Forelimb muscle (tissue), 1 donor: Measurements from ENCODE around the gene ZIC2. TPM values are rescaled to one million over a fixed set of nuclear protein-coding genes. Genes with fewer than 3 reads are reported as not detected.

ENCODE experiments used
- DNase-seq: peaks from one replicate; pipeline ENCODE4 v3.0.0-alpha.2; 2013; ENCODE audit warnings: low read depth
- polyA plus RNA-seq: library from polyadenylated mRNA; unstranded; fragments of 120-200 nt; gene quantifications from one replicate; pipeline ENCODE4 v1.2.1, GENCODE V29; 2013; ENCODE audit not compliant: insufficient read length

The ZIC2 gene
- polyA plus RNA-seq, 1 donor, result not detected

DNA sequence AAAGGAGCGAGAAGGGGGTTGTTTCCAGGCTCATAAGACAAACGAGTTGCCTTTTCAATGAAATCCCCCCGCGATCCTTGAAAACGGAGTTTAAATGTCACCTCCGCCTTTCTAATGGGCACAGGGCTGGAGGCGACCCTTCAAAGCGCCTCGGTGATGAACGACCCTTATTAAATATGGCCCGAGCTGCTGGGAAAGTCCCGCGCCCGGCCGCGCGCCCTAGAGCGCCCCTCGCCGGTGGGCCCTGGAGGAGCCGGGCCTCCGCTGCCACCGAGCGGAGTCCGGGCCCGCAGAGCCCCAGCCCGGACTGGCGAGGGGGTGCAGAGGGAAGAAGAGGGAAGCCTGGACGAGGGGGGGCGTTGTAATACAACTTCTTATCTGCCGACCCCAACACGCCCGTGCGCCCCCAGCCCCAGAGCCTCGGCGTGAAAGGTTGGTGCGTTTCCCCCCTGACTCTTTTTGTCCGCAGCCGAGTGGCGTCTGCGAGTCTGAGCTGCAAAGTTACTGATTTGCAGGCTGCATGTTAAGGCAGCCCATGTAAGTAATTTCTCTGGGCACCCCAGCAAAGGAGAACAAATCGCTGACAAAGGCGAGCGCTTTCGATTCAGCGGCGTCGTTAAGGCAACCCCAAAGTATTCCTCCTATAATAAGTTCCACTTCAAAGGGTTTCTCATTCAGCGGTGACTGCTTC, 21.9 kb upstream of the ZIC2 start:
- no peak for DNase-seq

DNA sequence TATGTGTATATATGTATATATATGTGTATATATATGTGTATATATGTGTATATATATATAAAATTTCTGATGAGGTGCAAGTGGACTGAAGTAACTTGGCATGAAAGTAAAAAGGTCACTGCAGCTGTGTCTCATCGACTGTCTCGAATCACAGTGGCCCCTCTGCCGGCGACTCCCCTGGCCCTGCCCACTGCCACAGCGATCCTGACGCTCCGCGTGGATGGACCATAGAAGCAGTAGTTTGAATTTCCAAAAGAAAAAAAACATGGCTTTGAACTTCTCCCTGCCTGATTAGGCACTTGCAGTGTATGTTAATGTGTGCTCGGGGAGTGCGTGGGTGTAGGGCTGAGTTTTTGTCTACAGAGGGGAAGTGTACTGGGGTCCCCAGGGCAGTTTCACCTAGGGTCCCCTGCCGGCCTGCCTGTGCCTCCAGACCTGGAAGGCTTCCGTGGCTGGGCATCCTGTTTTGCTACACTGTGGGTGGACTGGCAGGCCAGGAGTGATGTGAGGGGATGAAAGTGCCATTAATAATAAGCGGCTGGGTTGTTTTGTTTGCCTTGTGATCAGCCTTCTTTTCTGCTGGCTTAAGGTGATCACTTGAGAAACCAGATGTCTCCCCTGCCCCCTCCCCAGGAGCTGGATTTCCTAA, 20.8 kb upstream of the ZIC2 start:
- DNase-seq, result no peak

DNA sequence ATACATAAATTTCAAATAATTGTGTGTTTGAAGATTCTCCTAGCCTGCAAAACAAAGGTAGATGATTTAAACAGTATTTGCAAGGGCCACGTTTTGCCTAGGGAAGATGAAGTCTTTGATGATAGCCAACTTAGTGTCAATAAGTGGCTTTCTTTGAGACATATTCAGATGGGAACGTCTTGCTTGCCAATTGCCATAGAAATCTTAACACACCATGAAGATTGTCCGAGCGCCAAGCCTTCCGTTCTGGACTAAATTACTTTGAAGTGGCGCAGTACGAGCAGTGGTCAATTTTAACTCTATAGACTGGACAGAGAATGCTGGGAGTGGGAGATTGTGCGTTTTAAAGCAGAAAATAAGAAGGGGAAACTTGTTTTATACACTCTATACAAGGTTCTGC, 19.9 kb upstream of the ZIC2 start:
- DNase-seq, result no peak

DNA sequence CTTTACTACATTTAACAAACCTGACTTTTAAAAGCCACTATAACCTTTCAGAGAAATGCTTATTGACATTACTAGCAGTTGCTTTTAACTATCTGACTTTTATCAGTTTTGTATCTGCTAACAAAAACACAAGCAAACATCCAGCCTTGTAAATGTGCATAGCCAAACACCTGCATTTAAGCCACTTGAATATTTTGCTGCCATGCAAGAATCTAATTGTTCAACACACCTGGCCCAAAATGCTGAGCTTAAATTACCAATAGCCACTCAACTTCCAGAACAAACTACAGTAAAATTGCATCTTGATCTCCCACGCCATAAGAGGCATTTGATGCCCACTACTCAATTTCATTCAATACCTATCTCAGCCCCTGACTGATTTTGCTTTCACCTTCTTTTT, 19.3 kb upstream of the ZIC2 start:
- DNase-seq, result no peak

DNA sequence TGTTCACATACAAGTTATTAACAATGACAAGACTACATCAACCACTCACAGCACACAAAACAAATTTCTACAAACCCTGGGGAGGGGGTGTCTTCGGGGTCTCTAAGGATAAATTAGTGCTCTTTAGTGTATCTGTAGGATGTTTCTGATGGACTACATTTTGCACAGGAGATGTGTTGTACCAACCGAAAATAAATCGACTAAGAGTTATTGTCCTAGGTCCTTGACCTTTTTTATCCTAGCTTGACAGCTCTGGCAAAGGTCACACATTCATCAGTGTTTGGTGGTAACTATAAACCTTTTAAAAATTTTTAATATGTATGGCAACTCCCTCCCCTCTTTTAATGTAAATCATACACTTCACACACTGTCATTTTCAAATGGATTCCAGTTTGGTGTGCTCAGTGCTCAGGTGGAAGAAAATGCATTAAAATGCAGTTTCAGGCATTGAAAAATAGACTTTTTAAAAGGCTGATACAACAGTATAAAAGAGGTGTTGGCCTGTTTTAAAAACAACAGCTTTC, 17.7 kb upstream of the ZIC2 start:
- no peak for DNase-seq

DNA sequence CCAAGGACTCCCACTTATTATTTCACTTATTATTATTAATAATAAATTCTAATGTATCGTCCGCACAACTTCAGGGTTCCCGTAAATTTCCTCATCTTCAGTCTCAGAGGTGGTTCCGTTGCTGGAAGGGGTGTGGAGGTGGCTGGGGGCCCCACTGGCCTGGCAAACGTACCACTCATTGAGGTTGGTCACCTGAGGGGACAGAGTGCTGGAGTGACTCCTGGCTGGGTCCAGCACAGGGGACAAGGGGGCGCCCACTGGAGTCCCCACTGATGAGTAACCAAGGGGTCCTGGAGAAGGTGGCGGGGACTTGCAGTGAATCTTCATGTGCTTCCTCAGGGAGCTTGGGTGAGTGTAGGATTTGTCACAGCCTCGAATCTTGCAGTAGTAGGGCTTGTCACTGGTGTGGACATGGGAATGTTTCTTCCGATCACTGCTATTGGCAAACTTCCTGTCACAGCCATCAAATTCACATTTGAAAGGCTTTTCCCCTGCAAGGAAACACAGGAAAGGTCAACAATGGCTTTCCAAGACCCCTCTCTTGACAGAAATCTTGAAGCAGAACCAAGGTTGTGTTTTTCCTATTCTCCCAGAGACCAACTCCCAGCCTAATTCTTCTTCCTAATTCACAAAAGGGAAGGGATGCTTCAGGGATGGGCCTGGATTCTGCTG, 16.1 kb upstream of the ZIC2 start:
- DNase-seq, result no peak

DNA sequence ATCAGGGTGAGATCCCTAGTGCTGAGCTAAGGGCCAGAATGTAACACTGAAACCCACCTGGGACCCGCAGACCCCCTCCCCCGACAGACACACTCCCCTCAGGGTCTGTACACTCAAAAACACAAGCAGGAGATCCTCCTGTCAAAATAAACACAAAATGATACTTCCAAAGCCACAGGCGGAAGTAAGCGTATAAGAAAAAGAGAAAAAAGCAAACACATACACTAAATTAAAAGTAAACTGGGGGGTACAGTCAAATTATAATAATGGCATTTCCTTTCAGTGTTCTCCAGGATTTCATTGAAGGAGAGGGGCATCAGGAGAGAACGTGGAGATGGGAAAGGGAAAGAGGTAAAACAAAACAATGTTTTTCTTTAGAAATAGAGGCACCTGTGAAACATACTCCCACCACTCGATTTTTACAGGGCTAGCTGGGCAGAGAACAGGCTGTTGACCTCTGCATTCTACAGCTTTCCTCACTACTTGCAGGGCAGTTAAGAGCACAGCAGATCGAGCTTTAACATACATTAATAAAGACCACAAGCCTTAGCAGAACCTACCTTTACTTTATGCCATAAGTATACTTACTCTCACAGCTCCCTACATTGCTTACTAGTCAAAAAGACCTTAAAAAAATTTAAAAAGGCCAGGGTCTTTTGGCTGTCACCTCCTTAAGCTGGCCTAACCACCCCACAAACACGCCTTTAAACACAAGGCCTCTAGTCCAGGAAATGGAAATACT, 15.3 kb upstream of the ZIC2 start:
- DNase-seq, result no peak

DNA sequence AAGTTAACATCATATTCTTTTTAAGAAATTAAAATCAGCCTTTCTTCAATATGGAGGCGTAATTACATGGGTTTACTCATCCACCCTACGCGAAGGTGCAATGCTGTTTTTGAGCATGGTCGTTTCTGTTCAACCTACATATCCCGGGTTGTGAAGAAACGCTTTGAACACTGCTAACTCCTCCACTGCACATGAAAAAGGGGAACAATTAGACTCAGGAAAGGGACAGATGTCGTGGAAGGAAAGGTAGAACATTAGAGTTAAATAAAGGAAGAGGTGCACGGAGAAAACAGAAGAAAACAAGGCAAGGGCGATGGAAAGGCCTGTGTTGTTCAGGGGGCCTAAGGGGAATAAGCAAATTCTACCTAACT, 14.1 kb upstream of the ZIC2 start:
- DNase-seq, result no peak

DNA sequence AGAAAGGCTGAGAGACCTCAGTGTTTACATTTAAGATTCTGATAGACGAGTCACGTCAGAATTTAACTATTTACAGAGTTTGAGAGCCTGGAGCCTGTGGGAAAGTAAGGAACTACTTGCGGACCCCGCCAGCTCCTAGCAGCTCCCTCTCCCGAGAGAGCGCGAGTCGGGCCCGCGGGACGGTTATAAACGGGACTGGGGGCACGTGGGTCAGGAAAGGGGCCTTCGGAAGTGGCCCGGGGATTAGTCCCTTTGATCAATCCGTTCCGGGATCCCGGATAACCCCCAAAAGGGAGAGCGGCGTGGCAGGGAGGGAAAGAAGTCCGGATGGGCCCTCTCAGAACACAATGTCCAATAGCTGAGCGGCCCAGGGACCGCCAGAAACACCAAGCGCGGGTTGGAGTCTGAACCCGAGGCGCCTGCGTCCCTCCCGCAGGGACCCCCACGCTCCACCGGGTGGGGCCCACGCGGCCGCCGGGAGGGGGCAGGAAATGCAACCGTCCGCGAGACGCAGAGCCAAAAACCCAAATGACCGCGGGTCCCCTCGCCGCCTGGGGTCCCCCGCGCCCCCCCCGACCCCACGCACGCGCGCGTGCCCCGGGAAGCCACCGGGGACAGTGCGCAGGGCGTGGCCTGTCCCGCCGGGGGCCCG, 13.6 kb upstream of the ZIC2 start:
- DNase-seq, result no peak

DNA sequence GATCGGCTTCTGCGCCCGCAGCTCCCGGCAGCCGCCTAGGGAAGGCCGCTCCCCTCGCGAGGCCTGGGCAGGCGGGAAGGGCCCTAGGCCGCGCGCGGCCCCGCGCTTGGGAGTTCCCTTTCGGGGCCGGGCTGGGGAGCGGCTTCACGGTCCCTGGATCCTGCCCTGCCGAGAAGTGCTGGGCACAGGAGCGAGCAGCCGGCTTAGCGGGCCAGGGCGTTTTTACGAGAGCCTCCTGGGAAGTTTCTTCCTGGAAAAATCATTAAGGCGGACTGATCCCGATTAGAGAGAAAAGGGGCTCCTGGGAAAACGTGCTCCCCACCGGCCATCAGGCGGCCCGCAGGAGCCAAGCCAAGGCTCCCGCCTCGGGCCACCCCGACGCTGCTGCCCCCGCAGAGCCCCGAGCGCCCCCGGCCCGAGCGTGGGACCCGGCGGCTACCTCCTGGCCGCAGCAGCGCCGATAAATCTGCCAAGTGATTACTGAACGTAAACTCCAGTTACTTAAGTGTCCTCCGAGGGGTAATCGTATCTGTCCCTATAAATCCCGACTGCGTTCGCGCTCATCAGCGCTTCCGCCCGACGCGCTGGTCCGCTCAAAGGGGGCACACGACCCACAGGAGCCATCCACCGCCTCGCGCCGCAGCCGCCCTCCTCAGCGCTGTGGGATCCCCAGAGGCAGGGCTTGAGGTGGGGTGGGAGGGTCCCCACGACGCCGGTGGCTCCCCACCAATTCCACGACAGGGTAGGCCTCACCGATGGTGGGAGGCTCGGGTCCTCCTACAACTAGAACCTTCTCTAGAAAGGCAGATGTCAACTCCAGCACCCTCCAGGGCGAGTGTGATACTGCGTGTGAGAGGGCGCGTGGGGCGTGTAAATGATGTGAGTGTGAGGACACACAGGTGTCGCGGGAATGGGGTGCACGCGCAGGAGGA, 12.8 kb upstream of the ZIC2 start:
- DNase-seq, result no peak

DNA sequence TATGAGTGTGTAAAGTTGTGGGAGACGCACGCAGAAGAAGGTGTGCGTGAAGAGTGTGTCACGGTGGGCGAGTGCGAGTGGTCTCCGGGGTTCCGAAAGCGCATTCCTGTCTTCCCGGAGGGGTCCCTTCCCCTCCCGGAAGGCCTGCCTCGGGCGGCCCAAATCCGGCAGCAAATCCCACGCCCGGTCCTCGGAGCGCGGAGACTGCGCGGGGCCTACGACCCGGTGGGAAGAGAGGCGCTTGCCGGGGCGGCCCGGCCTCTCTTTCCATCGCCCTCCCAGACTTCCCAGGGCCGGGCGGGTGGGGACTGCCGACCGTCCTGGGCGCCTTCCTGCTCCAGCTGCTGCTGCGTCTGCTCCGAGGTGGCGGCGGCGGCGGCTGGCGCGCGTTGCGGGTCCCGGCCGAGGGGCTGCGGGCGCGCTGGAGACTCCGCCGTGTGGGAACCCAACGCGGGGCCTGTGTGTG, 12.1 kb upstream of the ZIC2 start:
- DNase-seq, result no peak

DNA sequence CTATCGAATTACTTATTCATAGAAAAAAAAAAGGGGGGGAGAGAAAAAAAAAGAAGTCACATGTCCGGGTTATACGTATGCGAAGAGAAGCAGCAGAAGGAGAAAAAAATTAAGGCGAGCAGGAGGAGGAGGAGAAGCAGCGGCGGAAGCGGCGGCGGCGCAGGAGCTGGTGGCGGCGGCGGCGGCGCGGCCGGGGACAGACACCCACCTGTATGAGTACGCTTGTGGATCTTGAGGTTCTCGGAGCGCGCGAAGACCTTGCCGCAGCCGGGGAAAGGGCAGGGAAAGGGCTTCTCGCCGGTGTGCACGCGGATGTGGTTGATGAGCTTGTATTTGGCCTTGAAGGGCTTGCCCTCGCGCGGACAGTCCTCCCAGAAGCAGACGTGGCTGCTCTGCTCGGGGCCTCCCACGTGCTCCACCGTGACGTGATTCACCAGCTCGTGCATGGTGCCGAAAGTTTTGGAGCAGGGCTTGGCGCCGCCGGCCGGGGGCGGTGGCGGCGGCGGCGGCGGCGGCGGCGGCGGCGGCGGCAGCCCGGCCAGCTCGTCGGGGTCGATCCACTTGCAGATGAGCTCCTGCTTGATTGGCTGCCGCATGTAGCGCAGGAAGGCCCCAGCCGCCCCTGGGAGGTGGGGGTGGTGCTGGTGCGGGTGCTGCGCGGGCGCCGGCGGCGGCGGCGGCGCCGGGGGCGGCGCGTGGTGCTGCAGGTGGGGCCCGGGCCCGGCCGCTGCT, 11.5 kb upstream of the ZIC2 start:
- DNase-seq, result no peak

DNA sequence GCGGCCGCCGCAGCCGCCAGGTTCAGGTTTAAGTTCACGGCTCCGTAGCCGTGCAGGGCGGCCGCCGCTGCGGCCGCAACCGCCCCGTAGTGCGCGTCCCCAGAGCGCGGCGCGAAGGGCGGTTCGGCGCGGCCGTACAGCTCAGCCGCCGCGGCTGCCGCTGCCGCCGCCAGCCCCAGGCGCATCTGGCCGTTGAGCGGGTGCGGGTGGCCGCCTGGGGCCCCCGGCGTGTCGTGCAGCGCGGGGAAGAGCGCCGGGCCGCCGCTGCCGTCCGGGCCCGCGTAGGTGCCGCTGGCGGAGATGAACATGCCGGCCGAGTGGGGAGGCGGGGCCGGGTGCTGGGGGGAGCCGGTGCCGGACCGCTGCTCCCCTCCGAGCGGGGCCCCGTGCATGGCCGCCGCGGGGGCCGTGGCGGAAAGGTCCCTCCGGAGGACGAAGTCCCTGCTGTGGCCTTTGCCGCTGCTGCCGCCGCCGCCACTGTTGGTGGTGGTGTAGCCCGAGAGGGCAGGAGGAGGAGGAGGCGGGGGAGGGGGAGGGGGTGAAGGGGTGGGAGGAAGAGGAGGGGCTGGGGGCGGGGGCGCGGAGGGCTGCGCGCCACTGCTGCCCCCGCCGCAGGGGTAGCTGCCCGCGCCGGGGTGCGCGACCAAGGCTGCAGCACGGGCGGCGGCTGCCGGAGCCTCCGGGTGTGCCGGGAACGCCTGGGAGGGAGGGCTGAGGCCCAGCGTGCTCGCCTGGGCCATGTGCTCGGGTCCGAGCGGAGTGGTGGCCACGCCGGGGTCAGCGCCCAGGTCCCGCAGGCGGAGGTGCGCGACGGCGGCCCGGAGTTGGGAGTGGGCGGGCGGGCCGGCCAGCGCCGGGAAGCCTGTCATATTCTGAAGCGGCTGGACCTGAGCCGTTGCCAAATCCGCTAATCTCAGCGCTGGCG, 10.7 kb upstream of the ZIC2 start:
- DNase-seq, result no peak

DNA sequence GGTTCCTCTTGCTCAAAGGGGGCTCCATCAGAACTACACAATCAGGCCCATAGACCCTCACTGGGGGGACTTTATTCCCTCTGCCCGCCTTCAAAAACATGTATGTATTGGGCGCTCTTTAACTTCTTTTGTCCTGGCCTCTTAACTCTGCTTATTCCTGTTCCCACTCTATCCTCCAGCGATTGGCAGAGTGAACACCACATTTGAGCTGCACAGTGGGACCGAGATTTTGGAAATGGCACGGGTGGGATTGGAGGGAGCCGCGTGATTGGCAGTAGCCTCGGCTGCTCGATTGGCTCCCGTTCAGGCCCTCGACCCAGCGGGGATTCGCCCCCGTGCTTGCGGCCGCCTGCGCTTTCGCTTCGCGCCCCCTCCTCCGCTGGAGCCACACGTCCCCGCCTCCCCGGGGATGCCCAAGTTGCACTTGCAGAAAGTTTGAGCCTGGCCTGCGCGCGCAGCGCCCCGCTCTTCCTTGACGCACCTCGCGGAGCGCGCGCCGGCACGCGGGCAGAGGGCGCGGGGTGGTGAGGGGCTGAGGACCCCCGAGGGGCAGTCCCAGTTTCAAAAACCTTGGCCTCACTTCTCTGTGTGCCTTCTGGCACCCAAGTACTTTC, 9.9 kb upstream of the ZIC2 start, which contains the start of gene ZIC5:
TSS of gene ZIC5 (minus strand) at position 192 of the 614 bp plus-strand sequence. CDS start at position 28, 164 bp downstream.
- no peak for DNase-seq

DNA sequence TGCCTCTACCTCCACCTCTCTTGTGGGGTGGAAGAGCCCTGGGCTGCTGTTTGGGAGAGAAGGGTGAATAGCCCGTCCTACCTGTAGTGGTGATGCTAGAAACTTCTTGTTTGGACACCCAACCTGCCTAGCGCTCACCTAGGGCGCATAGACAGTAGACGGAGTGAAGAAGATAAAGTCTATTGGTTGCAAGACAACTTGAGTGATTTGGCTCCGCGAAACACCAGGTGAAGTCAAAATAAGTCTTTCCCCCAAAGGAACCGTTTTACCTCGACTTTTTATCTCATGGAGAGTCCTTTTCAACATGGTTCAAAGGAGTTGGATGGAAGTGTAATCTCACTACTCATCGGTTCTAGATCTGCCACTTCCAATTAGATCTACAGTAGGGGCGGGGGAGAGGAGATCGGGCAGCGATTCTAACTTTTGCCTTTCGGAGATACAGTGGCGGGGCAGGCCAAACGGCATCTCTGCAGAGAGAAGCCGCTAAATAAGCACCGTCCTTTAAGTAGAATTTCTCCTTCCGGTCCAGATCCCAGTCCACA, 9.3 kb upstream of the ZIC2 start:
- DNase-seq, result no peak

DNA sequence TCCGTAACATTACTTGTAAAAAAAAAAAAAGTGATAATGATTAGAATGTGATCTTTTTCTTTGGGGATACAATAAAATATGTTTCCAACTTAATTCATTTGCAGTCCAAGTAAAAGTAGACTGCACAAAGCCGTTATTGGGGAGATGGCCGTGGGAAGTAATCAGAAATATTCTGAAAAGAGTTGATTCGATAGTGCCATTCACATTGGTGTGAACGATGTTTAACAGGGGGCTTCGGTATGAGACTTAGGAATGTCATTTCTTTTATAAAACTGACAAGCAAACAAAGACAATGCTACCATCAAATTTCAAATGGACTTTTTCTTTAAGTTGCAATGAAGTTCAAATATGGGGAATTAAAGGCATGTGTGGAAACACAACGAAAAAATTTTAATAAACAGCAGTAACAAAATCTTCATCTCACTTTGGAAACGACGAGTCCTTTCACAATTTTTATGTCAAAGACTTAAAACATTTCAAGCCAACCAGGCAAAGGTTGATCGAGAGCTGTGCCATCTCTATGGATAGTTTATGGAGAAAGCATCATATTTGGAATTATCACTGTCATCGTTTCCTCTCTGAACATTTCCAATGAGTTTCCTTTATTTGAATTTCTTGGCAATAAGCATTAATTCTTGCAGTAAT, 8.3 kb upstream of the ZIC2 start:
- no peak for DNase-seq

DNA sequence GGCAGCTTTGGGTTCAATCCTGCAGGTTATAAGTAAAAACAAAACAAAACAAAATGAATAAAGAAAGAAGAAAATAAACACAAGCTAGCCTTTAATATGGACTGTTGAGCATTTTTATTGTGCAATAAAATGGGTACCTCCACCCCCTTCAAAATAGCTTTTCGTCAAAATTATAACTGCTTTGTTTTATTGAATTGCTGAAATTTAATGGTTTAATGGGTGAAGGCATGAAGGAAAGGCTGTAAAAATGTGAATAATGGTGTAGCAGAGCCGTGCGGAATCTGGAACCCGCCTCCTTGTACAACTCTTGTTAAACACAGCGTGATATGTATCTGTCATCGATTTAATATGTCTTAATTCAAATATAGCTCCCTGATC, 7.8 kb upstream of the ZIC2 start:
- DNase-seq, result no peak
